ENCODE measurements around the gene GPM6B.

GPM6B gene

GRCh38 chrX:13843150-13843721 is 26.3 kb upstream of the GPM6B start:
- Histone ChIP-seq H3K27me3 (ENCODE audit: control insufficient read depth in 5 of 5, insufficient read depth in 4 of 5, low read length in 5 of 5) (peaks cover 2 to 14% (median 4%) of the 10 kb centered on the region in 5 donors), H3K9ac (ENCODE audit: low read length in 5 of 5) (no peak overlapping the region), H3K9me3 (ENCODE audit: control insufficient read depth in 5 of 5, low read length in 5 of 5) (no peaks in the 10 kb centered on the region), H3K4me1 (ENCODE audit: control insufficient read depth in 5 of 5, insufficient read depth in 5 of 5, low read length in 5 of 5) (no peaks in the 10 kb centered on the region), H3K4me3 (ENCODE audit: low read depth in 1 of 5, low read length in 5 of 5) (no peak overlapping the region), H3K36me3 (ENCODE audit: control insufficient read depth in 5 of 5, insufficient read depth in 5 of 5, low read length in 5 of 5) (no peaks in the 10 kb centered on the region), H3K27ac (ENCODE audit: low read depth, low read length) (no peak overlapping the region)

DNA sequence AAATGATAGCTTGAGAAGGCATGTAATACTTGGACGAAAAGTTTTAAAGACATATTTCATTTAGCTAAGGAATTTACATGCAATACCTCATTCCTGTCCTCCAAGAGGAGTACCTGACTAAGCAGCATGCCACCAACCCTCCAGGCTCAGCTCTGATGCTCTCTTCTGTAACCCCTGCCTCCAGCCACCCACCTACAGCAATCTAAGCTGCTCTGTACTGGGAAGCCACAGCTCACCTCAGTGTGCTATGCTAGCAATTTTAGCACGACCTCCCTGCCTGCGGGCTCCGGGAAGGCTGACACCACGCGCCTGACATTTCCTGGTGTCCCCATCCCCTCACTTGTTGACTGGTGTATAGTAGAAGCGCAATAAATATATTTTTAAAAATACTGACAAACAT is 23.2 kb upstream of the GPM6B start:
- Histone ChIP-seq H3K27ac (ENCODE audit: low read depth, low read length) (no peak overlapping the region), H3K27me3 (ENCODE audit: control insufficient read depth in 5 of 5, insufficient read depth in 4 of 5, low read length in 5 of 5) (peaks cover 0 to 7% (median 3%) of the 10 kb centered on the region in 5 donors)

GRCh38 chrX:13837290-13837745 is 20.4 kb upstream of the GPM6B start:
- Histone ChIP-seq H3K27ac (ENCODE audit: low read depth, low read length) (no peak overlapping the region), H3K4me1 (ENCODE audit: control insufficient read depth in 5 of 5, insufficient read depth in 5 of 5, low read length in 5 of 5) (no peaks in the 10 kb centered on the region), H3K9ac (ENCODE audit: low read length in 5 of 5) (no peak overlapping the region), H3K9me3 (ENCODE audit: control insufficient read depth in 5 of 5, low read length in 5 of 5) (no peaks in the 10 kb centered on the region), H3K27me3 (ENCODE audit: control insufficient read depth in 5 of 5, insufficient read depth in 4 of 5, low read length in 5 of 5) (peaks cover 0 to 11% (median 3%) of the 10 kb centered on the region in 5 donors), H3K36me3 (ENCODE audit: control insufficient read depth in 5 of 5, insufficient read depth in 5 of 5, low read length in 5 of 5) (no peaks in the 10 kb centered on the region), H3K4me3 (ENCODE audit: low read depth in 1 of 5, low read length in 5 of 5) (no peak overlapping the region)

More for the DNA sequence above, 23.2 kb upstream of the GPM6B start:
- H3K9ac ChIP-seq (ENCODE audit: low read length in 5 of 5), result no peak overlapping the region
- H3K4me3 ChIP-seq (ENCODE audit: low read depth in 1 of 5, low read length in 5 of 5), result no peak overlapping the region
- H3K9me3 ChIP-seq (ENCODE audit: control insufficient read depth in 5 of 5, low read length in 5 of 5), result no peaks in the 10 kb centered on the region
- no peaks in the 10 kb centered on the region for H3K36me3 ChIP-seq (ENCODE audit: control insufficient read depth in 5 of 5, insufficient read depth in 5 of 5, low read length in 5 of 5)
- H3K4me1 ChIP-seq (ENCODE audit: control insufficient read depth in 5 of 5, insufficient read depth in 5 of 5, low read length in 5 of 5), result no peaks in the 10 kb centered on the region

GRCh38 chrX:13836575-13836974 is 19.7 kb upstream of the GPM6B start:
- Histone ChIP-seq H3K36me3 (ENCODE audit: control insufficient read depth in 5 of 5, insufficient read depth in 5 of 5, low read length in 5 of 5) (no peaks in the 10 kb centered on the region), H3K4me1 (ENCODE audit: control insufficient read depth in 5 of 5, insufficient read depth in 5 of 5, low read length in 5 of 5) (no peaks in the 10 kb centered on the region), H3K9me3 (ENCODE audit: control insufficient read depth in 5 of 5, low read length in 5 of 5) (no peaks in the 10 kb centered on the region), H3K27me3 (ENCODE audit: control insufficient read depth in 5 of 5, insufficient read depth in 4 of 5, low read length in 5 of 5) (peaks cover 0 to 11% (median 3%) of the 10 kb centered on the region in 5 donors), H3K4me3 (ENCODE audit: low read depth in 1 of 5, low read length in 5 of 5) (no peak overlapping the region), H3K27ac (ENCODE audit: low read depth, low read length) (no peak overlapping the region), H3K9ac (ENCODE audit: low read length in 5 of 5) (no peak overlapping the region)

GRCh38 chrX:13835825-13836224 is 18.9 kb upstream of the GPM6B start:
- Histone ChIP-seq H3K9me3 (ENCODE audit: control insufficient read depth in 5 of 5, low read length in 5 of 5) (no peaks in the 10 kb centered on the region), H3K27me3 (ENCODE audit: control insufficient read depth in 5 of 5, insufficient read depth in 4 of 5, low read length in 5 of 5) (peaks cover 0 to 11% (median 3%) of the 10 kb centered on the region in 5 donors), H3K4me1 (ENCODE audit: control insufficient read depth in 5 of 5, insufficient read depth in 5 of 5, low read length in 5 of 5) (no peaks in the 10 kb centered on the region), H3K36me3 (ENCODE audit: control insufficient read depth in 5 of 5, insufficient read depth in 5 of 5, low read length in 5 of 5) (no peaks in the 10 kb centered on the region), H3K27ac (ENCODE audit: low read depth, low read length) (no peak overlapping the region), H3K9ac (ENCODE audit: low read length in 5 of 5) (no peak overlapping the region), H3K4me3 (ENCODE audit: low read depth in 1 of 5, low read length in 5 of 5) (no peak overlapping the region)

DNA sequence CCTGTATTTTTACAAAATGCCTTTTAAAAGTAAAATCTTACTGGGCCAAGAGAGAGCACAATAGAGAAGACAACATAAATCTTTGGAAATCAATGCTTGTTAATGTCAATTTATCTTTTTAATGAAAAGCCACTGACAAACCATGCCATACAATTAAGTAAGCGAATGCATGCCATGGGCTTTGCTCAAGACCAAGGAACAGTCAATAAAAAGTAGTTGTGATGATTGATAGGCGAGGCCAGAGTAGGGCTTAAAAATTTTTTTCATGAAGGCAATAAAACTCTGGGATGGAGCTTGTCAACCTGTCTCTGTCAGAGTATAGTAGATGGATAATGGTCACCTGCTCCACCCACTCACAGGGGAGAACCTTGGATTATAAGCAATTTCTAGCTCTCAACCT is 17.5 kb upstream of the GPM6B start:
- no peaks in the 10 kb centered on the region for H3K36me3 ChIP-seq (ENCODE audit: control insufficient read depth in 5 of 5, insufficient read depth in 5 of 5, low read length in 5 of 5)
- no peaks in the 10 kb centered on the region for H3K9me3 ChIP-seq (ENCODE audit: control insufficient read depth in 5 of 5, low read length in 5 of 5)
- no peak overlapping the region for H3K4me3 ChIP-seq (ENCODE audit: low read depth in 1 of 5, low read length in 5 of 5)
- H3K27ac ChIP-seq (ENCODE audit: low read depth, low read length), result no peak overlapping the region
- no peaks in the 10 kb centered on the region for H3K4me1 ChIP-seq (ENCODE audit: control insufficient read depth in 5 of 5, insufficient read depth in 5 of 5, low read length in 5 of 5)
- H3K27me3 ChIP-seq (ENCODE audit: control insufficient read depth in 5 of 5, insufficient read depth in 4 of 5, low read length in 5 of 5), result peaks cover 0 to 10% (median 3%) of the 10 kb centered on the region in 5 donors
- no peak overlapping the region for H3K9ac ChIP-seq (ENCODE audit: low read length in 5 of 5)

DNA sequence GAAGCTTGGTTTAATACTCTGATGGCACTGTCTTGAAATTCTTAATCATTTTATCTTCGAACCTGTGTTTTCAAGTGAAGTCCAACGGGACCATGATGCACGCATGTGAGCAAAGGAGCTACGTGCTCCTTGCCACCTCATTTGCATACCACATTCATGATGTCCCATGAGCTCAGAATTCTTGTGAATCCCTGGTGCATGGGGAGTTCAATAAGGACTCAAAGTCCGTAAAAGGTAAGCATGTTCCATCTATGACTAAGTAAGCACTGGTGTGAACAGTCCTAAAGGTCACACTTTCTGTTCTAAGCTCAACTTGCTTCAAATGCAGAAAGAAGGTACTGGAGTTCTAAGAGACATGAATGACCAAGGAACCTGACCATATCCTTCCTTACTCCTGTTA is 13.1 kb upstream of the GPM6B start:
- H3K9me3 ChIP-seq (ENCODE audit: control insufficient read depth in 5 of 5, low read length in 5 of 5), result no peaks in the 10 kb centered on the region
- no peak overlapping the region for H3K27ac ChIP-seq (ENCODE audit: low read depth, low read length)
- H3K4me1 ChIP-seq (ENCODE audit: control insufficient read depth in 5 of 5, insufficient read depth in 5 of 5, low read length in 5 of 5), result no peaks in the 10 kb centered on the region
- H3K9ac ChIP-seq (ENCODE audit: low read length in 5 of 5), result no peak overlapping the region
- H3K27me3 ChIP-seq (ENCODE audit: control insufficient read depth in 5 of 5, insufficient read depth in 4 of 5, low read length in 5 of 5), result peaks cover 0 to 17% (median 10%) of the 10 kb centered on the region in 5 donors
- H3K4me3 ChIP-seq (ENCODE audit: low read depth in 1 of 5, low read length in 5 of 5), result no peak overlapping the region
- no peaks in the 10 kb centered on the region for H3K36me3 ChIP-seq (ENCODE audit: control insufficient read depth in 5 of 5, insufficient read depth in 5 of 5, low read length in 5 of 5)

GRCh38 chrX:13828392-13828791 is 11.5 kb upstream of the GPM6B start:
- no peaks in the 10 kb centered on the region for H3K4me1 ChIP-seq (ENCODE audit: control insufficient read depth in 5 of 5, insufficient read depth in 5 of 5, low read length in 5 of 5)
- no peak overlapping the region for H3K4me3 ChIP-seq (ENCODE audit: low read depth in 1 of 5, low read length in 5 of 5)
- H3K9ac ChIP-seq (ENCODE audit: low read length in 5 of 5), result no peak overlapping the region
- H3K36me3 ChIP-seq (ENCODE audit: control insufficient read depth in 5 of 5, insufficient read depth in 5 of 5, low read length in 5 of 5), result no peaks in the 10 kb centered on the region
- H3K9me3 ChIP-seq (ENCODE audit: control insufficient read depth in 5 of 5, low read length in 5 of 5), result no peaks in the 10 kb centered on the region
- no peak overlapping the region for H3K27ac ChIP-seq (ENCODE audit: low read depth, low read length)
- H3K27me3 ChIP-seq (ENCODE audit: control insufficient read depth in 5 of 5, insufficient read depth in 4 of 5, low read length in 5 of 5), result peaks cover 0 to 18% (median 9%) of the 10 kb centered on the region in 5 donors

GRCh38 chrX:13827298-13828090 is 10.6 kb upstream of the GPM6B start:
- Histone ChIP-seq H3K27me3 (ENCODE audit: control insufficient read depth in 5 of 5, insufficient read depth in 4 of 5, low read length in 5 of 5) (peaks cover 0 to 18% (median 9%) of the 10 kb centered on the region in 5 donors), H3K27ac (ENCODE audit: low read depth, low read length) (no peak overlapping the region)

DNA sequence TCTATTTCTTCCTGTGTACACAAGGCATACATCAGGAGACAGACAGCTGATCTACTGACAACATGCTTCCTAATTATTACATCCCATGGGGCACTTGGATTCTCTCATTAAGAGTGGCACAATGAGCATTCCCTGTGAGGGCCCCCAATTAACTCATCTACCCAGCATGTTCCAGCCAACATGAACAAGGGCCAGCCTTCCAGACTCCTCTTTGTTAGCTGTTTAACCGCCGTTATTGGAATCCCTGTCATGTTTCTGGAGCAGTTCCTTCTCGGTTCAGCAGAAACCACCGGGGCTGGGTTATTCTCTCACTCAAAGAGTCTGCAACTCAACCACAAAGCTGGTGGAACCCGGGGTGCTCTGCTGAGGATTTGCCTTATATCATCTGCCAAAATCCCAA is 9.9 kb upstream of the GPM6B start:
- Histone ChIP-seq H3K27me3 (ENCODE audit: control insufficient read depth in 5 of 5, insufficient read depth in 4 of 5, low read length in 5 of 5) (peaks cover 0 to 18% (median 9%) of the 10 kb centered on the region in 5 donors), H3K4me1 (ENCODE audit: control insufficient read depth in 5 of 5, insufficient read depth in 5 of 5, low read length in 5 of 5) (no peaks in the 10 kb centered on the region), H3K36me3 (ENCODE audit: control insufficient read depth in 5 of 5, insufficient read depth in 5 of 5, low read length in 5 of 5) (no peaks in the 10 kb centered on the region), H3K27ac (ENCODE audit: low read depth, low read length) (no peak overlapping the region), H3K9ac (ENCODE audit: low read length in 5 of 5) (no peak overlapping the region), H3K4me3 (ENCODE audit: low read depth in 1 of 5, low read length in 5 of 5) (no peak overlapping the region), H3K9me3 (ENCODE audit: control insufficient read depth in 5 of 5, low read length in 5 of 5) (no peaks in the 10 kb centered on the region)

More at GRCh38 chrX:13827298-13828090, 10.6 kb upstream of the GPM6B start:
- no peaks in the 10 kb centered on the region for H3K4me1 ChIP-seq (ENCODE audit: control insufficient read depth in 5 of 5, insufficient read depth in 5 of 5, low read length in 5 of 5)
- H3K9ac ChIP-seq (ENCODE audit: low read length in 5 of 5), result no peak overlapping the region
- no peak overlapping the region for H3K4me3 ChIP-seq (ENCODE audit: low read depth in 1 of 5, low read length in 5 of 5)
- H3K9me3 ChIP-seq (ENCODE audit: control insufficient read depth in 5 of 5, low read length in 5 of 5), result no peaks in the 10 kb centered on the region
- no peaks in the 10 kb centered on the region for H3K36me3 ChIP-seq (ENCODE audit: control insufficient read depth in 5 of 5, insufficient read depth in 5 of 5, low read length in 5 of 5)
